Fibroblast of upper back skin (primary cell): ENCODE data around the gene AGBL1.
A peak's percentile ranks its signal among the peaks of the same experiment; 100 is the strongest.

Experiments used
- DNase-seq: peaks from one replicate; pipeline ENCODE4 v3.0.0-alpha.2; 2013

The AGBL1 gene

DNA sequence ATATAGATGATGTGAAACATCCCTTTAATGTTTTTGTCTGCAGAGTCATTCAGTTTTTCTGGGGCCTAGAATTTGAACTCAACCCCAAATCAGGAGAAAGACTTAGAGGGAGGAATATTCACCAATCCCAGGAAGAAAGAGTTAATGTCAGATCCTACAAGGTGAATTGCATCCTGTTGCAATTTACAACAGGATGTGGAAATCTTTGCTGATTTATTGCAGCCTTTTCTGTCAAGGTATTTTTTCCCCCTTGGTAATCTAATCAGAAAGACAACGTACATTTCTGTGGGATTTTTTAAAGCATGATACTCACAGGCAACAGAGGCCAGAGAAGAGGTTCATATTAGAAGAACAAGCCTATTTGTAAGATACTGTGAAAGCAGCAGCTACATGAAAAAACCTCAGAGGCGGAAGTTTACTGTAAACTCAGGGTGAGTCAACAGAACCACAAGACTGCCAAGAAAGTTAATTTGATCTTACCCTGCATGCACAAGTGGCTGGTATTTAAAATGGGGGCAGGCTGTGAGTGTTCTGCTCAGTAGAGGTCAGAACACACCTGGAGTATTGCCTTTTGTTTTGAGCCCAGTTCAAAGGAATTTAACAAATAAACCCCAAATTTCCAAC lies 531.9 kb downstream of the AGBL1 start:
- DNase-seq, result peak; percentile 7

DNA sequence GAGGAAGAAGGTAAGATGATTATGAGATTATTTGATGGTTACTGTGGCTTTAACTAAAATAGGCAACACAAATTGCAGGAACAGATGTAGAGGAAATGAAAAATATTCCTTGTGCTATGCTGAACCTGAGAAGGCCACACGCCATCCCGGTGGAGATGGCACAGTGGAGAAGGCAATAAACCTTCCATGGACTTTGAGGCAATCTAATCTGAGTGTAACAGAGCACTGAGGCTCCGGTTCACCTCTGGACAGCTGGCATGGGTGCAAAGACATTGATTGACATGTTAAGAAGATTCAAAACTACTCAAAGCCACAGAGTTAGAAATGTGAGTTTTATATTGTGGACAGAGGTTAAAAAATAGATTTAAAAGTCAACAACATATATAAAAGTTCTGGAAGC lies 535.7 kb downstream of the AGBL1 start:
- DNase-seq, result no peak

DNA sequence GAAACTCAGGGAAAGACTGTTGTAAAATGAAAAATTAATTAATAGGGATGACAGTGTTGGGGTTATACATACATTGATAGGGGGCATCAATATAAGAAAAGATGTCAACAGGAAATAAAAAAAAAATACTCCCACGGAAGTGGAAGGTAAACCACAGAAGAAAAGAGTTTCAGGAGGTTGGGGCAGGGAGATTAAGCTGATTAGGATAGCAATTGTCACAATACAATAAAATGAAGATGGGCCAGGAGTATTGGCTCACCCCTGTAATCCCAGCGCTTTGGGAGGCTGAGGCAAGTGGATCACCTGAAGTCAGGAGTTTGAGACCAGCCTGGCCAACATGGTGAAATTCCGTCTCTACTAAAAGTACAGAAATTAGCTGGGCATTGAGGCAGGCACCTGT lies 536.1 kb downstream of the AGBL1 start:
- DNase-seq, result no peak

DNA sequence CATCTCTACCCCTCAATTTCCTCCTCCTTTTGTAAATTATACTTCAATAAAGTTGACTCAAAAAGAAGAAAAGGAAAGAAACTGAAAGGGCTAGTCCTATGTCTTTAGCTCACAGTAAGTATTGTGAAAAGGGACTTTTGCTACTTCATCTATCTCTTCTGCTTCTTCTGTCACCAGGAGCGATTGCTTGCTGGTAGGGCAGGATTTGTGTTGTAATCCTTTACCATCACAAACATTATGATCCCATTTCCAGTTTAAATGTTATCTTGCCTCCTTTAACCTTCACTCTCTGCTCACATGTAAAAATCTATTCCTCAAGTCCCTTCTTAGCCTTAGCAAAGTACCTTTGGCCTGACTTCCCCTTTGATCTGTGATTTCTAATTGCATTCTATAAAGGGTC lies 537.1 kb downstream of the AGBL1 start:
- no peak for DNase-seq

DNA sequence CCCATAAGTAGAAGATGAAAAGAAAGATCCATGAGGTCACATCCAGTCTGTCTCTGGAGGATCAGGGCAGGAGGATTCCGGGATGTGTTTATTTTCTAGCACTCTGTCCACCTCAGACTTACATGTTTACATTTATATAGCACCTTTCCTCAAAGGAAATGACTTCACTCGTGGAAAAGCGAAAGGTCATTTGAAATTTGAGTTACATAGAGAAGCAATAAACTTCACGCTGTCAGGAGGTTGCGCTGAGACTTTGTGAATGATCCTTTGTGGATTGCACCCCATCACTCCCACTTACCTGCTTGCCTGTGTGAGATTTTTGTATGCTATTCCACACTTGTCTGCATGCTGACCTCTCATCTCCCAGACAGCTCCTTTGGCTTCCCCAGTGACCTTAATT lies 540.5 kb downstream of the AGBL1 start:
- no peak for DNase-seq

DNA sequence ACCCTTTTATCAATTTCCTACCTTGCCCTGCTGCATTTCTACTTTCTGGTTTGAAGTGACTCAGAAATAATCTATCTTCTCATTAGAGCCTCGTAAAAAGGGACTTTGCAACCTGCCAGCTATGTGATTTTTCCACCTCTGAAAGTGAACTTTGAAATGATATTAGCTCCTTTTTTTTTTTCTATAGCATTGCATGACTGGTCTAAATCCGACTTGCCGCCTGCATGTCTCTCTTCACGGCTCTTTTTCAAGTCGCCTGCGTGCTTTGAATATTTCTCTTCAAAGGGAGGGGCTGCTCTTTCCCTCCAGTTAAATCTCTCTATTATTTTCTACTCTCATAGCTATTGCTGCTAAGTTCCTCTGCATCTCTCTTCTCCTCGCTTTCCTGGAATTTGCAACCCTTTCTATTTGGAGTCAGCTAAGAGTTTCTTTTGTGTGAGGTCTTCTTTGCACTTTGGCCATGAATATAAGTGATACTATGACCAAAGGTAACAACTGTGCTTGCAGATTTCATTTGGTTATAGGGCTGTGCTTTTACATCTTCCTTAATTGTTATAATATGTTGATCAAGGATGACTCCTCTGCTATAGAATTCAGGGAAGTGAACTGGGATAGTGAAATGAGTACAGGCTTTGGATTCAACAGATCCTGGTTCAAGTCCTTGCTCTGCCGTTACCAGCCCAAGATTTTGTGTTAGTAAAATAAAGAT lies 541.1 kb downstream of the AGBL1 start:
- DNase-seq, result peak; percentile 22

DNA sequence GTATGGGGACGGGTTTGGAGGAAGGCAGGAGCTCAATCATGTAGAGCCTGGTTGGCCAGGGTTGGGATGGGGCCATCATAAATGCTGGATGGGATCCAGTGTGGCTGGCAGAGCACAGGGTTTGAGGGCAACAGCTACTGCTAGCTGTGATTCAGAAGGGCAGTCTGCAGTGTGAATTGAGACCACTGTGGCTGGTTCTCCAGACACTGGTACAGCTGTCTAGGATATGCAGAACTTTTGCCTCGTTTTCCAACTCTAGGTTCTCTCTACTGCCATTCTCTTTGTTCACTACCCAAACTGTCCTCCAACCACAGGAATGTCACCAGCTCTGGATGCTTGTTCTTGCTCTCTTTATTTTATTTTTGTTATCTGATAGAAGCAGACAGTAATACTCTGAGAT lies 543.6 kb downstream of the AGBL1 start:
- DNase-seq, result no peak

DNA sequence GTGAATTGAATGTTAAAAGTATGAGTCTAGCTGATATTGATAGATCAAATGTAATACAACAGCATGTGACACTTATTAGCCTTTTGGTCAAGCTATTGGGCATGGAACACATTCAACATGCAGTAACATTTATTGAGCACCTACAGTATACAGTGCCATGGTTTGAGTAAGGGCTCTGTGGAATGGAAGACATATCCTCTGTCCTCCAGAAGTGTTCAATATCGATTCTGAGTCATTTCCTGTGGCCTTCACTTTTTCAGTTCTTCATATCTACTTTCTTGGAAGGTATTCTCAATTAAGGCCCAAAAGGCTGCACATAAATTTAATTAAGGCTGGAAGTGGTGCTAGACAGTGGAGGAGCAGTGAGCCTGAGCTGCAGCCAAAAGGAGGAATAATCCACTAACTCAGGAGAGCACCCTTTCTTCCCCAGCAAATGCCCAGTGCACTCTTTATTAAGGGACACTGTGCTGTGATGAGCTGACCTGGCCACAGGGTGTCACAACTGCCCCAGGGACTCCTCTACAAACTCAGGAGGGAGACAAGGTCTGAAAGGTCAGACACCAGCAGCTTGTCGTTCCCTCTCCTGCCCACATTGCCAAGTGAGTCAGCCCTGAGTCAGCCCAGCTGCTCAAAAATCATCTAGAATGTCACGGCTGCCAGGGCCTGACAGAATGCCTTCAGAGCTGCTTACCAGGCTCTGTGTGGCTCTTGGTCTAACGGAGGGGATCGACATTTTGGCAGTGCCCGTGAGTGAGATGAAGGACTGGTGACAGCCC lies 544.8 kb downstream of the AGBL1 start:
- DNase-seq, result peak; percentile 86

DNA sequence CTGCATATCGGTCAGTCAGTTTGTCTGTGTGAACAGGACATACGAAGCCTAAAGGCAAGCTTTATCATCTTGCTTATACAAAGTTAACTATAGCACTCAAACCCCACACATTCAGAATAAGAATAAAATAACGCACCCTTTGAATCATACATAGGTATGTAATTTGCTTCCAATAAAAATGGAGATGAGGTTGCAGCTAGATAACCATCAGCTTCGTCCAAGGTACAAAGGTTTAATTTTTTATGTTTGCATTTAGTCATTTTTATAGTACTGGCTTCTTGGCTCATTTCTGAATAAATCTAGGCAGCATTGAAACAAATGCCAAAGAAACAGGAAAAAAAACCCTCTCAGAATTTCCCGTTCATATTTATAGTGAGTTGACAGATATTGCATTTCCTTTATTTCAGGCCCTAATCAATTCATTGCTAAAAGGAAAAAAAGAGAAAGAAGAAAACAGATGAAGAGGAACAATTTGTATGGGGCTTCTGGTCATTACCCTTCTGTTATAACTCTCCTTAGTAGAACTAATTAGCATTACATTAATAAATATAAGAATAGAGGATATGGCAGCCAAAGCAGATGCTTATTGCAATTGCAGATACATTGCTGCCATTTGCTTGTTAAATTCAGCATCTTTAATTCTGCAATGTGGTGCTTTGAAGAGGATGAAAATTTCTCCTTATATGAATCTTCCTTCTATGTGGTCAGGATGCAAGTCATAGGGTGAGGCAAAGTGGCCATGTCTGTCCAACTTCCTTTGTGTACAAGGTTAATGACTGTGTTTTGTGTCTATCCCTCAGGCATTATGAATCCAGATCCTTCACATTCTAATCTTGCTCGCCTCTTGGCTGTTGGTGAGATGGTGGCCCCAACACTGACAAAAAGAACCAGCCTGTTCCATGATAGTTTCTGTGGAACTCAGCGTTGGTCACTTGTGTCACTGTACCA lies 550.0 kb downstream of the AGBL1 start:
- no peak for DNase-seq

DNA sequence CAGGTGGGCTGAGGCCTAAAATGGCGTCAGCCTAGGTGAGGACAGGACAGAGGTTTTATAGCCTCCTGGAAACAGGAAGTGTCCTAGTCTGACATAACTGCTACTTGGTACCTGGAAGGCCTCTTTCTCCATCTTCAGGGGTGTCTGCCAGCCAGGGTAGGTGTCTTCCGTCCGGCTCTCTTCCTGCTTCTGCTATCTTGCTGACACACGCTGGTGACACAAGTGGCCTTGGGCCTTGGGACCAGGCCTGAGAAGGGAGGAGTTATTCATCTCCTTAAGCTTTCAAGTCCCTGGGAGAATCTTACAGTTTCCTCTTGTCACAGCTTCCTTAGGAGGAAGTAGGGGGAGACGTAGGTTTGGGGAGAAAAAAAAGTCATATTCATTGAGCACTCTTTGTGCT lies 551.3 kb downstream of the AGBL1 start:
- no peak for DNase-seq

DNA sequence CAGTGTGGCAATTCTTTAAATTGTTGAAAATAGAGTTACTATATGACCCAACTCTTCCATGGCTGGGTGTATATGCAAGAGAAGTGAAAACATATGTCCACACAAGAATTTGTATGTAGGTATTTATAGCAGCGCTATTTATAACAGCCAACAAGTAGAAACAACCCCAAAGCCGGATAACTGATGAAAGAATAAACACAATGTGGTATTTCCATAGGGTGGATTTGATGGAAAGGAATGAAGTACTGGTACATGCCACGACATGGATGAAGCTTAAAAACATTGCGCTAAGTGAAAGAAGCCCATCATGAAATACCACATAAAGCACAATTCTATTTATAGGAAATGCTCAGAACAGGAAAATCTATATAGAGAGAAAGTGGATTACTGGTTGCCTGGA lies 554.5 kb downstream of the AGBL1 start:
- DNase-seq, result no peak

DNA sequence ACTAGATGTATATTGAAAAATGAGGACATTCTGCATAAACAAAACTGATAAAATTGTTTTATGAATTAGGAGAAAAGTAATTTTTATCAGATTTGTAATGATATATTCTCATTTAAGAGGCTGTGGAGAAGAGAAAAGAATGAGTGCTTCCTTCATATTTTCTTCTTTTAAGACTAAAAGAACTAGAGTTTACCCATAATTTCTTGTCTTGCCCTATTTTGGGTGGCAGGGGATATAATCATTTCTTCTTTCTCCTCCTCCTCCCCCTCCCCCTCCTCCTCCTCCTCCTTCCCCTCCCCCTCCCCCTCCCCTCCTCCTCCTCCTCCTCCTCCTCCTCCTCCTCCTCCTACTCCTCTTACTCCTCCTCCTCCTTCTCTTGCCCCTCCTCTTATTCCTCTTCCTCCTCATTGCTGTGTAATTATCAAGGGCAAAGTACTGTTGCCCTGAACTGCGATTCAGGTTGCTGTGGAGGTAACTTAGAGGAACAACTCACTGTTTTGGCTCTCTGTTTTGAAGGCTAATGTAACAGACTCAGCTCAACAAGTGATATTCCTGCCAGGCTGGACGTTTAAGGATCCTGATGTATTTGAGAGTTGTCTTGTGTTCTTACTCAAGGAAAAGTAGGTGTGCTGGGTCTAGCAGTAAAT lies 555.4 kb downstream of the AGBL1 start:
- DNase-seq, result no peak

DNA sequence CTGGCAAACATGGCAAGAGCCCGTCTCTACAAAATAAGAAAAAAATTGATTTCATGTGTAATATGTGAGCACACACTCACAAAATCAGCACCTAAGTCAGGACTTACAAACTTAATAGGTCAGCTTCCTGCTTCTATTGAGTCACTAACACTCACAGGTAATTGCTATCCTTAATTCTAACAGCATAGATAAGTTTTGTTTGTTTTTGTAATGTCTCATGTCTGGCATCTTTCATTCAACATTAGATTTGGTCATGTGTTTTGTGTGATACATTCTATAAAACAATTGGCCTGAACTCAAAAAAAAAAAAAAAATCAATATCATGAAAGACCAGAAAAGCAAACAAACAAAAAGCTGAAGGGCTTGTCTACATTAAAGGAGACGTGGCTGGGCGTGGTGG lies 564.7 kb downstream of the AGBL1 start:
- DNase-seq, result no peak

DNA sequence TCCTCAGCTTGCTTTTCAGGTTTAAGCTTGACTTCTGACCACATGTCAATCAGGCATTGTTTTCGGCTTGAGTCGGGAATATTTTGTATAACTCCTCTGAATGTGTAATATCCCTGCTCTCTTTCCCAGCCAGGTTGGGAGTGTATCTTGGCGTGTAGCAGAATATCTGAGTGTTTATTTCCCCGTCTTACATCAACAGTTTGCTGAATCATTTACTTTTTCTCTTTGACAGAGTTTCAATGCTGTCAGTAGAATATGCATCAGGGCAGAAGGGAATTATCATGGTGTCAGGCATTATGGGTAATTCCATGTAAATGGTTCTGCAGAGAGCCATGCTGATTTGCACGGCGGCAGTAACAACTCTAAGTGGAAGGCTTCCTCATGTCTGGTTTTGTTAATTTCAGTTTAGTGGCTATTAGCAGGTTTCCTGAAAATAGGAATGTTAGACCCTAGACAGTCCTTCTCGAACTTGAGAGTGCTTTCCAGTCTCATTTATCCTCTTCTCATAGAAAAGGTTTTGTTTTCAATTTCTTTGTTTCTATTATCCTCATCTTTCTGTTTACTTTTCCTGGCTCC lies 566.3 kb downstream of the AGBL1 start:
- no peak for DNase-seq

DNA sequence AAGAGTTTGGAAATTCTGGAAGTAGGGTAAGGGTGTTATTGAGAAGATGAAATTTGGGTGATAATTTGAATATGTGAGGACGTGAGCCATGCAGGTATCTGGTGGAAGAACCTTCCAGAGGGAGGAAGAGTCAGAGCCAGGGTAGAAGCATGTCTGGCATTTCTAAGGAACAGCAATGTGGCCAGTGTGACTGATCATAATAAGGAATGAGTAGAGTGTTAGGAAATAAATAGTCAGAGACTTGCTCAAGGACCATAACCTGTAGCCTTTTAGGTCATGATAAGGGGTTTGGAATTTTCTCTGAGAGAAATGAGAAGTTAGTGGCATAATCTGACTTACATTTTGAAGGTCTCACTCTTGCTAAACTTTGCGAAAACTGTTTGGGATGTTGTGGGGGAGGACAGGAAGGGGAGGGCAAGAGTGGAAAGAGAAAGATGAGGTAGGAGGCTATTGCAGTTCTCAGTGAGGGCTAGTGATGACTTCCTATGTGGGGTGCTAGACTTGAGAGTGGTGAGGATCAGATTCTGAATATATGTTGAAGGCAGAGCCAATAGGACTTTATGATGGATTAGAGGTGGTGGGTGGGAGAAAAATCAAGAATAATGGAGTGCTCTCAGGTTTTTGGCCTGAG lies 568.3 kb downstream of the AGBL1 start:
- DNase-seq, result no peak

DNA sequence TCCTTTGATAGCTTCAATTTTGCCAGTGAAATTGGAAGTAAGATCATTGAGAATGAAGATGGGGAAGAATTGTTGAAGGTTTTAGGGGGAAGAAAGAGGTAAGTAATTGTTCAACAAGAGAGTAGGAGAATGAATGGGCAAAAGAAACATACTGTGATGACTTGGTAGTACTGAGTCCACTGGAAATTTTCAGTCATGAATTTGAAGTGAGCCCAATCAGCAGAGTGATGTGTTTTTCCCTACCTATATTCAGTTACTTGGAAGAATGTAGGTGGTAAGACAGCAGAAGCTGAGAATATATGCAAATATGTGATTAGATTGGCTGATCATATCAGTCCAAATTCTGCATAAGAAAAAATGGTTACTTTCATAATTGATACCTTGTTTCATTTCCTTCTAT lies 569.6 kb downstream of the AGBL1 start:
- DNase-seq, result no peak

DNA sequence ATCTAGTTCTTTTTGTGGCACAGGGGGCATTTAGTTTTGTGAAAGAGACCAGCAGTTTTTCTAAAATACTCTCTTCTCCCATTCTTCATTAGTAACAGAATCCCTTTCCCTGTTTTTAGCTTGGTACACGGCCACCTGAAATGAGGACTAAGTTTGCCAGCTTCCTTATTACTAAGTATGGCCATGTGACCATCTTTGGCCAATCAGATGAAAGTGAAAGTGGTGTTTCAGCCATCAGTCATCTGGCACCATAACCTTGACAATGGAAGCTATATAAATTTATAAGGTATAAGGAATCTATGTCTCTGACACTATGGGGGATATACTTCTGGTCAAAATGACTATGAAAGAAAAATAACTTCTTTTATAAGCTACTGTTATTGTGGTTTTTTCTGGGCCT lies 570.4 kb downstream of the AGBL1 start:
- no peak for DNase-seq

DNA sequence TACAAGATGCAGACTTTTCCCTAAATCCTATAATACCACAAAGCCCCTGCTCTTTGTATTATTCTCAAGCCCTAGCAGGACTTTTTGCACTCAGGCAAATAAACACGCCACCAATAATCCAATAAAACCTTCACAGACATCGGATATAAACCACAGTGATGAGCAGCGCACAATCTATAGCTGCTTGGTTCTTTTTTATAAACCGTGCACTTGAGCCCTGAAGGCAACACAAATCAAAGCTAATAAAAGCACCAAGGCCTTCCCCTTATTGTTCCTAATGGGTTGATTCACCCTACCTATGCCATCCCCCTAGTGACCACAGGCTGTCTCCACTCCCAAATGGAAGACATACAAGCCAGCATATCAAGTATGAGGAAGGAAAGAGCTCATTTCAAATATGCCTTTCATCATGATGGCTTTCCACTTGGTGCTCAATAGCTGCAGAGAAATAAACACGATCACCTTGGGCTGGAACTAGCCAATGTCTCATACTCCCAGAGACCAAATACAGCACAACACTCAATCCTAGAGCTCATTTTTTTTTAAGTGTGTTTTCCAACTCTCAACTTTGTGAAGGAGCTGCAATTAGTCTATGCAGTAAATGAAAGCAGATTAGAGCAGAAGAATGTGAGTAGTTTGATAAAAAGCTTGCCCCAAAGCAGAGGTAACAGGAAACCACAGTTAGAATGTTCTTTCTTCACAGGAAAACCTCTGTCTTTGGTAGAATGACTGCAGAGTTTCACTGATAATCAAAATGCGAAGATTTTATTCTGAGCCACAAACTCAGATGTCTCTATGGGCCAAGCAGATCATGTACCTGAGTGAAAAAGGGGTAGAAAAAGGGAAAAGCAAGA lies 573.9 kb downstream of the AGBL1 start:
- DNase-seq, result no peak

DNA sequence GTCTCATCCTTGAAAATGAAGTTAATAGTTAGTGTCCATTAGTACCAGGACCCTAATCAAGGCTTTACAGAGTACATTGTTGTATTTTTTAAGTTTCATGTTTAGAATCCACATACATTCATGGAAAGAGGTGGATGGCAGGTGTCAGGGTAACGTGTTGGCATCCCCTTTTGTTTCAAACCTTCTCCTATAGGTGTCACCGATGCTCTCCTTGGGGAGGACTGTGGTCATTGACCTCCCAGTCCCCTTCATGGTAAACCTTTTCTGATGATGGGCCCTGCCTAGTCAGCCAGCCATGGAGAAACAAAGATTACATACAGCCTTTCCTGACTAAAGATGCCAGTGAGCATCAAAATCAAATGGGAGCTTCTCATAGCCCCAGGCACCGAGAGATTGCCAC lies 574.8 kb downstream of the AGBL1 start:
- DNase-seq, result no peak

DNA sequence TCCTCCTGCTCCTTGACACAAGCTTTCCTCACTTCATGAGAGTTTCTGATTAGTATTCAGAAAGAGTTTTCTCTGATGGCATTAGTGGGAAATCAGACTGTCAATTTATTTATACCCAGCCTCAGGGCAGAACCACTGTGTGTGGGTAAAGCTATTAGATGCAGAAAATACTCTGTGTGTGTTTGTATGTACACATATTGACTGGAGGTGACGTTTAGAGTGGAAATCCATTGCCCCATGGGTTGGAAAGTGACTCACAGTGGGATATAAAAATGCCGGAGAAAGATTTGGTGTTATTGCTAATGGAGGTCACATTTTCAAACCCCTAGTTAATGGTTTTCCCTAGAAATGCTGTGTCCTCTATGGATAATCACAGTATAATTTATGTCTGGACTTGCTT lies 577.6 kb downstream of the AGBL1 start:
- no peak for DNase-seq
